ENCODE results near the gene ARID1B.
A peak's percentile ranks its signal among the peaks of the same experiment; 100 is the strongest.

Gene ARID1B

DNA sequence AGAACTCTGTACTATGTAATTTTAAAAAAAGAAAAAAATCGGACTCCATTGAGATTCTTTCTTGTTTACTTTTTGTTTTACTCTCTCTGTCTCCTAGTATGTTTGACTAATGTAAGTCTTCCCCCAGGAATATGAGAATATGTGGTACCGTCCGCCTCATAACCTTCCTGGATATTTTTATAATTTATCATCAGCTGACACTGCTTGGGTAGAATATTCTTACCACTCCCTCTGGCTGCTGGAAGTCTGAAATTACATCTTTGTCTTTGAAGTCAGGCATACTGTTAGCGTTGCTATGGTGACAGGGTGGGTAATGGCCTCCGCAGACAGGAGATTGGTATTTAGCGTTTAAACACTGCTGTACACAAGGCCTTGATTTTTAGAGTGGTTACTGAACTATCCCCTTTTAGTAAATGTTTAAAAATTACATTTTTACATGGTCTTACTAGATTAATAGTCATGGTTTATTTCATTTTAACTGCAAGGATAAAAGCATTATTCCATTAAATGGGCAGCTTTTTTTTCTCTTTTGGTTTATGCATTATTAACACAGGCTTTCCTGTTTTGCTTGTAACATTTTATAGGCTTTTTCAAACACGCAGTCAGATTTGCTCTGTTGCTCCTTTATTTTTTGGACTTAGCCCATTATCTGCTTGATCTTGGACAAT, 176.4 kb downstream of the ARID1B start:
- no peak overlapping the region for H3K4me3 Mint-ChIP-seq
- peaks cover 65% of the 10 kb centered on the region for H3K4me1 Mint-ChIP-seq (ENCODE audit: low read depth)
- peaks cover 2% of the 10 kb centered on the region for H3K36me3 Mint-ChIP-seq
- no peaks in the 10 kb centered on the region for H3K27me3 Mint-ChIP-seq
- H3K9me3 Mint-ChIP-seq (ENCODE audit: low read depth), result no peaks in the 10 kb centered on the region
- H3K27ac Mint-ChIP-seq, result peak overlapping the region; percentile 34

DNA sequence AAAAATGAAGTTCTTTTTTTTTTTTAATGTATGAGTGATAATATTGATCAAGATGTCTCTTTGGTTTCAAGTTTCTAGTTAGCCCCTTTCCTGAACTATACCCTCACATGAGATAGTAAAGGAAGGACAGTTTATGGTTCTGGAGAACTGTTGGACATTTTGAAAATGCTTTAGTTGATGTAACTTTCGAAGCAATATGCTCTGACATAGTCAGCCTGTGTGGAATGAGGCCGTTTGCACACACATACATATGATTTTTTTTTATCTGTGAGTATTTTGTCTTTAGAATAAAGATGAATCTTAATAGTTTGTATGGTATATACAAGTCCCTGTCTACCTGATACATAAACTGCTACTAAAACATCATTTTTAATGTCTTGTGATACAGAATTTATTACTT, 177.0 kb downstream of the ARID1B start:
- no peak overlapping the region for H3K27ac Mint-ChIP-seq
- H3K9me3 Mint-ChIP-seq (ENCODE audit: low read depth), result no peaks in the 10 kb centered on the region
- H3K36me3 Mint-ChIP-seq, result peaks cover 2% of the 10 kb centered on the region
- no peak overlapping the region for H3K4me3 Mint-ChIP-seq
- peaks cover 62% of the 10 kb centered on the region for H3K4me1 Mint-ChIP-seq (ENCODE audit: low read depth)
- no peaks in the 10 kb centered on the region for H3K27me3 Mint-ChIP-seq

DNA sequence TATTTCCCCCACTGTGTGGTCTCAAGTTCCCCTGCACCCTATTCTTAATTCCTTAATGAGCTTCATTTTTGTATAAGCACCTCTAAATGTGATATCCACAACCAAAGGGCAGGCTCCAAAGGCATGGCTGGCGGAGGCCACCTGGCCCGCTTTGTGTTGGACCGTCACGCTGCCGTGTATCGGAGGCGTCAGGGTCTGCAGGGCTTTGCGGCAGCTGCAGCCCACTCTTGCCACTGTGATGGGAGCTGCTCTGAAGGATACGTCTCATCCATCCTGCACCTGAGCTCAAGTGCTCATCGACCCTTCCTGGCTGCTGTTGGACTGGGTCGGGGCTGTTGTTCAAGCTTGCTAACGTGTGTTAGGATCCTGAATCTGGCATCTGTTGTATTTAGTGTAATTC, 177.6 kb downstream of the ARID1B start:
- H3K4me1 Mint-ChIP-seq (ENCODE audit: low read depth), result peaks cover 62% of the 10 kb centered on the region
- no peak overlapping the region for H3K4me3 Mint-ChIP-seq
- H3K9me3 Mint-ChIP-seq (ENCODE audit: low read depth), result no peaks in the 10 kb centered on the region
- no peak overlapping the region for H3K27ac Mint-ChIP-seq
- no peaks in the 10 kb centered on the region for H3K27me3 Mint-ChIP-seq
- peaks cover 2% of the 10 kb centered on the region for H3K36me3 Mint-ChIP-seq

DNA sequence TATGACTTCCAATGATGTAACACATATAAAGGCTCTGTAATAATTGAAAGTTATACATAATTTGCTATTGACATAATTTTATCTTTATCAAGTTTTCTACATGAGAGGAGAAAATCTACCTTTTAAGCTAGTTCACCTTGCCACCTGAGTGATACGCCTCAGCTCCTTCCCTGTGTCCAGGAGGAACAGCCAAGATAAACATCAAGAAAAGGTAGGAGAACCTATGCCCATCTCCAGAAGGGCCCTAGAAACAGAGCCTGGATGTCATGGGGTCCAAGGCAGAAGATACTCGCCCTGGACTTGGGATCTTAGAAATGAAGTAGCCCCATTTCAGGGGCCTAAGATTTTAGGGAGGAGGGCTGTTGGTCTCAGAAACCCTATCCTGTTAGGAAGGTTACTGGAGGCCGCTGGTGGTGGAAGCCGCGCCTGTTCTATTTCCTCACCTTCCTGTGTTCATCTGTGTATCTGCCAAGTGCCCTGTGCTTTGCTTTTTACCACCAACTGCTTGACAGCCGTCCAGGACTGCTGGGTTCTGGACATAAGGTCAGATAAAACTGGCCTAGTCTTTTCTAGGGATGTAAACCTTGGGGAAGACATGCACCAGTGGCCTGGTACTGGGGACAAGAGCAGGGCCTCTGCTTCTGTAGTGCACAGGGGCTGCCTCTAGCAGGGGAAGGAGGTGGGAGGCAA, 178.5 kb downstream of the ARID1B start:
- peaks cover 2% of the 10 kb centered on the region for H3K36me3 Mint-ChIP-seq
- no peak overlapping the region for H3K4me3 Mint-ChIP-seq
- H3K9me3 Mint-ChIP-seq (ENCODE audit: low read depth), result no peaks in the 10 kb centered on the region
- peaks cover 59% of the 10 kb centered on the region for H3K4me1 Mint-ChIP-seq (ENCODE audit: low read depth)
- no peaks in the 10 kb centered on the region for H3K27me3 Mint-ChIP-seq
- peak overlapping the region; percentile 41 for H3K27ac Mint-ChIP-seq

GRCh38 chr6:156956286-156956685, 179.1 kb downstream of the ARID1B start:
- no peaks in the 10 kb centered on the region for H3K27me3 Mint-ChIP-seq

DNA sequence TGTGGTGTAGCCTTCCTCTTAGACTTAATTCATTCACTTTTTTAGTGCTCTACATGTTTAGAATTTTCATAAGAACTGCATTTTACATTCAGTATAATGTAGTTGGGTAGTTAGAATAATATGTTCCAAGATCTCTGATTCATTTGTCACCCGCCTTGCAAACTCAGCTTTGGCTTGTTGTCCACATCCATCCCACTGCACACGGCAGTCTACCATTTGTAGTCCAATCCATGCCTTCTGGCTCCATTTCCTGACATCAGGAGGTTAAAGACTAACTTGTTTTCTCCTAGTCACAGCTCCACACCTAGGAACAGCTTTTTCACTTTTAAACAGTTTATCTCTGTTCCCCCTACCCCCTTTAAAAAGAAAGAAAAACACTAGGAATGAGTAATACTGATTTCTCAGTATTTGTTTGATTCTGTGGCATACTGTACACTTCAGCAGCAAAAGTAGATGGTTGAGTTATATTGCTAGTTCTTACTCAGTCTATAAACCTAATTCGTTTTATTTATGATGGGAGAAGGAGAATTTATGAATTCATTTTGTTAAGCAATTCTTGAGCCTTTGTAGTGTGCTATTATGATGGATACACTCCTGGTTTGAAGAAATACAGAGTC, 180.9 kb downstream of the ARID1B start:
- Mint-ChIP-seq H3K36me3 (peaks cover 2% of the 10 kb centered on the region), H3K27ac (peak overlapping the region; percentile 75), H3K9me3 (ENCODE audit: low read depth) (no peaks in the 10 kb centered on the region), H3K4me1 (ENCODE audit: low read depth) (peaks cover 57% of the 10 kb centered on the region), H3K4me3 (no peak overlapping the region), H3K27me3 (no peaks in the 10 kb centered on the region)

More at GRCh38 chr6:156956286-156956685, 179.1 kb downstream of the ARID1B start:
- H3K27ac Mint-ChIP-seq, result no peak overlapping the region
- peaks cover 62% of the 10 kb centered on the region for H3K4me1 Mint-ChIP-seq (ENCODE audit: low read depth)
- H3K4me3 Mint-ChIP-seq, result no peak overlapping the region
- no peaks in the 10 kb centered on the region for H3K9me3 Mint-ChIP-seq (ENCODE audit: low read depth)
- H3K36me3 Mint-ChIP-seq, result peaks cover 2% of the 10 kb centered on the region

DNA sequence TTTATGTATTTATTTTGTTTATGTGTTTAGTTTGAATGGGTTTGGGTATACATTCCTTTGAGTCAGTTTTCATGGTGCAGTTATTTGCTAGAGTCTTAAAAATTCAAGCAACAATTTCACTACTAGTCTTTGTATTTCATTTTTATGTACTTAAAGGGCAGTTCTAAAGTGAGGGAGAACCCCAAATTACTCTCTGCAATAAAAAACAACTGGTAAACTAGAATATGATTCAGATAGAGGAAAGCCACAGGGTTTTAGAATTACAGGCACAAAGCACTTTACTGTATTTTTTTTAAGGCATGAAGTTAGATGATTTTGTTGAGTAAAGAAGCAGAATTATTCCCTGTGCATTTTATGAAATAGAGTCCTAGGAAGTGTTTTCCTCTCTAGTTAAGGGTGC, 183.3 kb downstream of the ARID1B start:
- H3K27ac Mint-ChIP-seq, result no peak overlapping the region
- no peak overlapping the region for H3K4me3 Mint-ChIP-seq
- H3K4me1 Mint-ChIP-seq (ENCODE audit: low read depth), result peaks cover 56% of the 10 kb centered on the region
- no peaks in the 10 kb centered on the region for H3K27me3 Mint-ChIP-seq
- H3K36me3 Mint-ChIP-seq, result peaks cover 2% of the 10 kb centered on the region
- H3K9me3 Mint-ChIP-seq (ENCODE audit: low read depth), result no peaks in the 10 kb centered on the region

- H3K4me1 Mint-ChIP-seq (ENCODE audit: low read depth), result peaks cover 51% of the 10 kb centered on the region
Observed at GRCh38 chr6:156961282-156961892, 184.2 kb downstream of the ARID1B start.

DNA sequence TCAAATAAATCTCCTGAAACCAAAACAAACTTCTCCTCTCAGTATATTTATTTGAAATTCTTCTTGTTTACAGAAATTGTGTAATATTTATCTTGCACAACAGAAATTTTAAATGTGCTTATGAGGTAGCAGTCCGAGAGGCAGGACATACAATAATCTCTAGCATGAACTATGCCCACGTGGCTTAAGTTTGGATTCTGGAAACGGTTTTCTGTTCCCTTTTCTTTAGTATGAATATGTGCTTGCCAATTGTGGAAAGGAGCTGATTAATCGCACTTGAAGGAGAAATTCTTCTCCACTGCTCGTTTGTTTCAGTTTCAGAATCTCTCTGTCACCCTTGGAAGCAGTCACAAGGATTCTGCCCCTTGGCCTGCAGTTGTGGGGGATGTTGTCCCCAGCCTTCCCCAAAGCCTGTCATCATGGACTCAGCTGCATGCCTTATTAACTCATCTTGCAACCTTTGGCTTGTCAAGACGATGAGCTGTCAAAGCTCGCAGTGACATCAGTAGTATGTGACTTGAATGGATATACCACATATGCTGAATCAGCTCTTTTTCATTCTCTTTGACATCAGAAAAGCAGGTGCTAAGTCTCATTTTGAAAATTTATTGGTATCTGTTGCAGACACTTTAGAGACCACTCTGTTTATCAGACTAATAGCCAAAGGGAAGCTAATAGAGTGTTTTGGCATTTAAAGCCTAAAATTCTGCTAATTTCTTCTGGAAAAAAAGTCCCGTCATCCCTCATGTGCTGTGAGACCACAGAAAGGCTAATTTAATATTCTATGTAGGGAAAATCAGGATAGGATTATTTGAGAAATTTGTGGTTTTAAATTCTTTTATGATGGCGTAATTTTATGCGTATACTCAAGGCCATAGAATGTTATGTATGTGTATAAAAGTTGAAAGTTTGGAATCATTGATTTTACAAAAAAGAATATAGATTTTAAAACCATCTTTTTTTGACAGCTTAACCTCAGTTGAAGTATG, 186.8 kb downstream of the ARID1B start:
- H3K27ac Mint-ChIP-seq, result no peak overlapping the region
- H3K9me3 Mint-ChIP-seq (ENCODE audit: low read depth), result no peaks in the 10 kb centered on the region
- no peak overlapping the region for H3K4me3 Mint-ChIP-seq
- H3K27me3 Mint-ChIP-seq, result no peaks in the 10 kb centered on the region
- H3K36me3 Mint-ChIP-seq, result no peaks in the 10 kb centered on the region
- H3K4me1 Mint-ChIP-seq (ENCODE audit: low read depth), result peaks cover 49% of the 10 kb centered on the region

More at GRCh38 chr6:156961282-156961892, 184.2 kb downstream of the ARID1B start:
- peaks cover 2% of the 10 kb centered on the region for H3K36me3 Mint-ChIP-seq
- H3K27ac Mint-ChIP-seq, result no peak overlapping the region
- H3K9me3 Mint-ChIP-seq (ENCODE audit: low read depth), result no peaks in the 10 kb centered on the region
- no peaks in the 10 kb centered on the region for H3K27me3 Mint-ChIP-seq
- H3K4me3 Mint-ChIP-seq, result no peak overlapping the region

DNA sequence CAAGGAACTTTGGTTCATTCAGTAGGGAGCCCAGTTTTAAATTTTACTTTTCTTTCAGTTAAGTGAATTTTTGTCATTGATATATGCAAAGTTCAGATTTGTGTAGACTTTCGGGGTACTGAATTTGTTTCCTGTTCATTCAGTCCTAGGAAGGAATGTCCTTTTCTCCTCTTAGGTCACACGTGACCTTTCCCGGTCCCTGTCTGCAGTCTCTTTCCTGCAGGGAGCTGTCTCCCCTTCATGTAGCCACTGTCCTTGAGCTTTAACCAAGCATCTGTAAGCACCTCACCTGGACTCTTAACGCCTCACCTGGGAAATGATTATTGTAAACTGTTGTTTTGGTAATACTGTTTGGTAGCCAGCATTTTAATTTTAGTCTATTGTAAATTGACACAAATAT, 190.7 kb downstream of the ARID1B start:
- no peaks in the 10 kb centered on the region for H3K27me3 Mint-ChIP-seq
- H3K9me3 Mint-ChIP-seq (ENCODE audit: low read depth), result no peaks in the 10 kb centered on the region
- H3K27ac Mint-ChIP-seq, result no peak overlapping the region
- no peaks in the 10 kb centered on the region for H3K36me3 Mint-ChIP-seq
- H3K4me3 Mint-ChIP-seq, result no peak overlapping the region
- H3K4me1 Mint-ChIP-seq (ENCODE audit: low read depth), result peaks cover 68% of the 10 kb centered on the region

- H3K9me3 Mint-ChIP-seq (ENCODE audit: low read depth), result no peaks in the 10 kb centered on the region
- no peaks in the 10 kb centered on the region for H3K27me3 Mint-ChIP-seq
- H3K27ac Mint-ChIP-seq, result no peak overlapping the region
- H3K4me1 Mint-ChIP-seq (ENCODE audit: low read depth), result peaks cover 65% of the 10 kb centered on the region
- no peak overlapping the region for H3K4me3 Mint-ChIP-seq
- no peaks in the 10 kb centered on the region for H3K36me3 Mint-ChIP-seq
Observed at GRCh38 chr6:156969233-156969632, 192.1 kb downstream of the ARID1B start.

- Mint-ChIP-seq H3K4me1 (ENCODE audit: low read depth) (peaks cover 67% of the 10 kb centered on the region), H3K4me3 (no peak overlapping the region), H3K27me3 (no peaks in the 10 kb centered on the region)
Observed at GRCh38 chr6:156970595-156971112, 193.5 kb downstream of the ARID1B start.

GRCh38 chr6:156971153-156971885, 194.1 kb downstream of the ARID1B start:
- H3K4me3 Mint-ChIP-seq, result no peak overlapping the region
- no peaks in the 10 kb centered on the region for H3K36me3 Mint-ChIP-seq
- H3K9me3 Mint-ChIP-seq (ENCODE audit: low read depth), result no peaks in the 10 kb centered on the region
- H3K27me3 Mint-ChIP-seq, result no peaks in the 10 kb centered on the region
- no peak overlapping the region for H3K27ac Mint-ChIP-seq
- H3K4me1 Mint-ChIP-seq (ENCODE audit: low read depth), result peaks cover 74% of the 10 kb centered on the region

More at GRCh38 chr6:156970595-156971112, 193.5 kb downstream of the ARID1B start:
- Mint-ChIP-seq H3K36me3 (no peaks in the 10 kb centered on the region), H3K9me3 (ENCODE audit: low read depth) (no peaks in the 10 kb centered on the region), H3K27ac (no peak overlapping the region)

Data from activated naive CD8-positive, alpha-beta T cell (primary cell).